DMS153 treated with DMSO at 0.1 percent for 48 hours (cell line): ENCODE results near the gene DNAH3.
"Not testable (repeated sequence)": the region's sequence is repeated elsewhere in the genome, so short reads cannot be mapped to it uniquely, and the experiment has no call there.

Source experiments
- DNase-seq: peaks from one replicate; lab custom pipeline; 2025; ENCODE audit not compliant: unreplicated experiment; lab: John Stamatoyannopoulos, UW

The DNAH3 gene

DNA sequence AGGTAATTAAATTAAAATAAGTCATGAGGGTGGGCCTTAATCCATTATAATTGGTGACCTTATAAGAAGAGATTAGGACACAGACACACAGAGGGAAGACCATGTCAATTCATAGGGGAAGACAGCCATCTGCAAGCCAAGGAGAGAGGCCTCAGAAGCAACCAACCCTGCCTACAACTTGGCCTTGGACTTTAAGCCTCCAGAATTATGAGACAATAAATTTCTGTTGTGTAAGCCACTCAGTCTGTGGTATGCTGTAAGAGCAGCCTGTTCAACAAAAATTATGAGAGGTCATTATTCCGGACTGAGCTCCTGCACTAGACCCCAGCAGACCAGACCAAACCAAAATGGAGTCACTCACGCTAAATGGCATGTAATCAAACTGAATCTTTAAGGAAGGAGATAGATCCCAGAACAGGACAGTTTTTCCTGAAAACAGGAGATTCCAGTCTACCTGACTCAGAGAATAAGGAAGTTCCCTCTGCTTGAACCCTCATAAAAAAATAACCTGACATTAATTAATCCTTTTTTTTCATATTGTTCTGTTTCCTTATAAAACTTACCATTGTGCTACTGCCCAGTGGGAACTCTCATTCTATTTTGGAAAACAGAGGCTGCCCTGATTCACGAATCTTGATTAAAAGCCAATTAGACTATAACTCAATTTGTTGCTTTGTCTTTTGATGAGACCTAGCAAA, 74.3 kb downstream of the DNAH3 start:
- DNase-seq: no peak

DNA sequence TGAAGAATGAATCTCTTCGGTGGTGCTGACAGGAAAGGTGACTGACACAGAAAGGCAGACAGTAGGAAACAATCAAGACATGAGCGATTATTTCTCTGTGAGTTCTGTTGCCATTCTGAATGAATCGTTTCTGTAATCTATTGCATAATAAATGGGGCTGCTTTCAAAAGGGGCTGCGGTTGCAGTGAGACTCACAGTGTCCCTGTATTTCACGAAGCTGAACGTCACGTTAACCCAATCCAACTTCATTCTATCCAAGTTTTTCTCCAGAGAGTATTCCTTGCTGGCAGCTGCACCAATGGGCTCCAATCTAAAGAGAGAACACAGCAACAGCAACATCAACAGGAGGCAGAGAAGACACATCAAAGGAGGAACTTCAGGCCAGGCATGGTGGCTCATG, 75.4 kb downstream of the DNAH3 start:
- no peak for DNase-seq

DNA sequence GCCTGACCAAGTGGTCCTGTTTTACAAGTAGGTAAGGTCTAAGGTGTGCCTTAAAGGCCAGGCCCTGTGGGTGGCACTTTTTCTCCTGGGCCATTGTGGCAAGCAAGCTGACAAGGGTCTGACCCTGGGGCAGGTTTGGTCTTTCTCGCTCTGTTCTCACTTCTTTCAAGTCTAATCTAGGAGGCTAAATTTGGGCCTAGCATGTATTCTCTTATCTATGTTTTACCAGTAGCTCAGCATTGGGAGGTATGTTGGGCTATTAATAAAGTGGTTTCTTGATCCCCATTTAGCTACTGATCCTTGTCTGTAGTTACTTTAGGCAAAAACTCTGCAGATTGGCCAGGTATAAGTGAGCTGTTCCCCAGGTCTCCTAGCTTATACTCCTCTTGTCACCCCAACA, 77.7 kb downstream of the DNAH3 start:
- no peak for DNase-seq

DNA sequence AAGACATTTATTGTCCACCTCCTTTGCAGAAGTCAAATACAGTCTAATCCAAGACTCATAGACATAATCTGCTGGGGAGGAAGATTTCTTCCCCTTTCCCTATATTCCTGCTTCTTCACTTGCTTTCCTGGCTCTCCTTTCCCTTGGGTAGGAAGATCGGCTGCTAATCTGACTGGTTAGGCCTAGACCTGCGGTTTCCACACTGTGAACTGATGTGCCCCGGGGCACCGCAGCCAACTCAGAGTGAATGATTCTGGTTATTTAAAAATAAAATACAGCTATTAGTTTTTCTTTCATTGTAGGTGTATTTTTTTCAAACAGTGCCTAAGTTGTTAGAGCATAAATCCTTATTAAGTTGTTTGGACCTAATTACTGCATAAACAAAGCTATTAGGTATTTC, 78.9 kb downstream of the DNAH3 start:
- DNase-seq: no peak

DNA sequence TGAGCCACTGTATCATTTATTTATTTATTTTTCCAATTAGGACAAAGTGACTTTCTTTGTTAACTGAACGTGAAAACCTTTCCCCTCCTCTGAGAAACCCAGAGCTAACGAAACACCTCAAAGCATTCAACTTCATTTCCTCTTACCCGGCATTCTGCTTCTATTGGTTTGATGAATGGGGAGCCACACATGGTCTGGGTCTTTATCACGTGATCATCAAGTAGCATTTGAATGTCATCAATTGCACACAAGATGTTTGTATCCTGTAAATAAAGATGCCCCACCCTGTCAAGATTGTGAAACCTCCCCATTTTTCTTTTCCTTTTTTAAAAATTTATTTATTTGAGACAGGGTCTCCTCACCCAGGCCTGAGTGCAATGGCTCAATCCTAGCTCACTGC, 80.1 kb downstream of the DNAH3 start:
- DNase-seq: no peak

DNA sequence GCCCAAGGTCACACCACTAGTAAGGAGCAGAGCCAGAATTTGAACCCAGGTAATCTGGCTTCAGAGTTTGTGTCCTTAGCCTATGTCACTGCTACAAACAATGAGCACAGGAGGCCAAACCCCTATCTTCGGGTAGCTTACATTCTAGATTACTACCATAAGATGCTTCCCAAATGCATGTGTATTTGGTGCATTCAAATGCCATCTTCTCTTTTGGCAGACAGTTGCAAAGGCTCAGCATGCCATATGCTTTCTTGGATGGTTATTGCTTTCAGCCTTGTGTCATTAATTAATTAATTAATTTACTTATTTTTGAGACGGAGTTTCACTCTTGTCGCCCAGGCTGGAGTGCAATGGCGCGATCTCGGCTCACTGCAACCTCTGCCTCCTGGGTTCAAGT, 80.7 kb downstream of the DNAH3 start:
- DNase-seq: no peak

DNA sequence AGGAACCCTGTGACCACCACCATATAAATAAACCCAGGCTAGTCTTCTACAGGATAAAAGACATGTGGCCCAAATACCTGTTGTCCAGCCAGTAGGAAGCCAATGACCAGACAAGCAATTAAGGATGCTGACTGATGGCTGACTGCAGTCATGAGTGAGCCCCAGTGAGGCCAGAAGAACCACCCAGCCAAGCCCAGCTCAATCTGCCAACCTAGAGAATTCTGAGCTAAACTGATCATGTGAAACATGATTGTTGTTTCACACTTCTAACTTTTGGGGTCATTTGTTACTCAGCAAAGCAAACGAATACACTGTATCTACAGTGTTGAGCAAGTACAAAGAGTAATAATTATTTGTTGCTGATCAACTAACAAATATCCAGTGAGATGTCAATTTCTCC, 86.4 kb downstream of the DNAH3 start:
- DNase-seq: no peak

DNA sequence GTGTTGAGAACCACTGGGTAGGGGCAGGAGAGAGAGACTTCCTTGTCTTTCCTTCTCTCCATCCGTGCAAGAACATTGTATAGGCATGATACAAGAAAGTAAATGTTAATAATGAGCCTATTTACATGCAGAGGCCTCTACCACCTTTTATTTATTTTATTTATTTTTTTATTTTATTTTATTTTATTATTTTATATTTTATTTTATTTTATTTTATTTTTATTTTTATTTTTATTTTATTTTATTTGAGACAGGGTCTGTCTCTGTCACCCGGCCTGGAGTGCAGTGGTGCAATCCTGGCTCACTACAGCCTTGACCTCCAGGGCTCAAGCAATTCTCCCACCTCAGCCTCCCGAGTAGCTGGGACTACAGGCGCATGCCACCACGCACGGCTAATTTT, 87.3 kb downstream of the DNAH3 start:
- DNase-seq: not testable (repeated sequence)

DNA sequence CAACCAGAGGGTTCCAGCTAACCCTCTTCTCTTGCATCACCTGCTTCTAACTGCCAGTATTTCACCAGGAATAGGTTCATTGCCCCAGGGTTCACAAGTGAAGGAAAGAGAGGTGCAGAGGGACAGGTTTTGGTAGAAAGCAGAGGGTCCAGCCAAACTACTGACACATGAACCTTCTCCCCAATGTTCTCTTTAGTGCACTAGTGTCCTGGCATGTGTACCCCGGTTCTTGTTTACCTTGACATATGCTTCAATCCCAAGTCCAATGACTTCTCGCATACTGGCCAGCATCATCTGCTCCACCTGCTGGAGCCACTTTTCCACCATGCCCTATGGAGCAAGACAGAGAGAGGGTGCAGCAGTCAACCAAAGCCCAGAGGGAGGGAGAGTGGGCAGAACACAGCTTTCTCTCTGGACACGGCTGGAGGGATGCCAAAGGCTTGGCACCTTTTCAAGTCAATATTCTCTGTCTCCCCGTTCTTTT, 90.6 kb downstream of the DNAH3 start:
- DNase-seq: no peak

DNA sequence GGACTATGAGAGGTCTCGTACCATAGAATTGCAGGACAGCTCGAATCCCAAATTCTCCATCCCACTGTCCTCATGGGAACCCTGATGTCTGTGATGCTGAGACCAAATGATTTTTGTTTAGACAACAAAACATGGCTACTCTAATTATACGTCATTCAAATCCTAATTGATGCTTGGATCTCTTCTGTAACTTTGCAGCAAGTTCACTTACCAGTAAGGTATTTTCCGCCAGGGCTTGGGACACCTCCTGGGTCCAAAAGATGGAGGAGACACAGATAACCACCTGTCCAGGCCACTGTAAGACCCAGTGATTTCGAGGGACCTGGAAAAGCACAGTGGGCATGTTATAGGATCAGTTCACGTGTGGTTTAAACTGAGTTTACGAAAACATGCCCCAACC, 92.8 kb downstream of the DNAH3 start:
- no peak for DNase-seq

DNA sequence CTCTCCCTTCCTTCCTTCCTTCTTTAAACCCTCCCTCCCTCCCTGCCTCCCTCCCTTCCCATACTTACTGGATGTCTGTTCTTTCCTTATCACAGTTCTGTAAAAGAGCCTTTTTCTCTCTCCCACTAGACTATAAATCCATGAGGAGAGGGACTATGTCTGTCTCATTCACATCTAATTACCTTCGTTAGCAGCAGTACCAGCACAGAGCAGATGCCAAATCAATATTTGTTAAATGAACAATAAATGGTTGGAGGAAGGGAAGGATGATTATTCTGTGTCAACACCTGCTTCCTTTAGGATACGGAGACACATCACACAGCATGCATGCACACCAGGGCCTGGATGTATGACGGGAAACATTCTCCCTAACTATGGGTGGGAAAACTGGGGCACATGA, 94.2 kb downstream of the DNAH3 start:
- DNase-seq: peak; percentile 54

DNA sequence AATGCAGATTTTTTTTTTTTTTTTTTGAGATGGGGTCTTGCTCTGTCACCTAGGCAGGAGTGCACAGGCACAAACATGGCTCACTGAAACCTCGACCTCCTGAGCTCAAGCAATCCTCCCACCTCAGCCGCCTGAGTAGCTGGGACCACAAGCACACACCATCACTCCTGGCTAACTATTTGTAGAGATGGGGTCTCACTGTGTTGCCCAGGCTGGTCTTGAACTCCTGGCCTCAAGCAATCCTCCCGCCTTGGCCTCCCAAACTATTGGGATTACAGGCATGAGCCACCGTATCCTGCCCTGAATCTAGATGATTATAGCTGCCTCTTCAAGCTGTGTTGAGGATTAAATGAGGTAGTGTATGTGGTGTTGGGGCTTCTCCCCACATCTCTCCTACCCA, 94.9 kb downstream of the DNAH3 start:
- not testable (repeated sequence) for DNase-seq

DNA sequence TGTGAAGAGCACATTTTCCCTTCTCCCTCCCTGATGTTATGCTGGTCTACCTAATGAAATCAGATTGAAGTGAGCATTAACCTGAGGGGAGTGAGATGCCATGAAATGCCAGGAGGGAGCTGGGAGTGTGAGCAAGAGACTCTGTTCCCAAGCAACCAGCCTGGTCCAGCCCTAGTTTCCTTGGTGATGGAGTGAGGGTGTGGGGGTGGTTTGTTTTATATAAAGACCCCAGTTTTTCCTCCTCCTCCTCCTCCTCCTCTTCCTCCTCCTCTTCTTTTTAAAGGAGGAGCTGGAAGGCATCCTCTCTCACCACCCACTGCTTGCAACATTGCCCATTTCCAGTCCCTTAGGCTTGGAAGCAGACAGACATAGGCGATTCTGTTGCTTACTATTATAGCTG, 97.1 kb downstream of the DNAH3 start:
- no peak for DNase-seq

DNA sequence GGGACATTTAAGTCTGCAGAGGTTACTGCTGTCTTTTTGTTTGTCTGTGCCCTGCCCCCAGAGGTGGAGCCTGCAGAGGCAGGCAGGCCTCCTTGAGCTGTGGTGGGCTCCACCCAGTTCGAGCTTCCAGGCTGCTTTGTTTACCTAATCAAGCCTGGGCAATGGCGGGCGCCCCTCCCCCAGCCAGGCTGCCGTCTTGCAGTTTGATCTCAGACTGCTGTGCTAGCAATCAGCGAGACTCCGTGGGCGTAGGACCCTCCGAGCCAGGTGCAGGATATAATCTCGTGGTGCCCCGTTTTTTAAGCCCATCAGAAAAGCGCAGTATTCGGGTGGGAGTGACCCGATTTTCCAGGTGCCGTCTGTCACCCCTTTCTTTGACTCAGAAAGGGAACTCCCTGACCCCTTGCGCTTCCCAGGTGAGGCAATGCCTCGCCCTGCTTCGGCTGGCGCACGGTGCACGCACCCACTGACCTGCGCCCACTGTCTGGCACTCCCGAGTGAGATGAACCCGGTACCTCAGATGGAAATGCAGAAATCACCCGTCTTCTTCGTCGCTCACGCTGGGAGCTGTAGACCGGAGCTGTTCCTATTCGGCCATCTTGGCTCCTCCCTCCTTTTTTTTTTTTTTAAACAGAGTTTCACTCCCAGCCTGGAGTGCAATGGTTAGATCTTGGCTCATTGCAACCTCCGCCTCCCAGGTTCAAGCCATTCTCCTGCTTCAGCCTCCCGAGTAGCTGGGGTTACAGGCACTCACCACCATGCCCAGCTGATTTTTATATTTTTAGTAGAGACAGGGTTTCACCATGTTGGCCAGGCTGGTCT, 102.3 kb downstream of the DNAH3 start:
- DNase-seq: not testable (repeated sequence)

DNA sequence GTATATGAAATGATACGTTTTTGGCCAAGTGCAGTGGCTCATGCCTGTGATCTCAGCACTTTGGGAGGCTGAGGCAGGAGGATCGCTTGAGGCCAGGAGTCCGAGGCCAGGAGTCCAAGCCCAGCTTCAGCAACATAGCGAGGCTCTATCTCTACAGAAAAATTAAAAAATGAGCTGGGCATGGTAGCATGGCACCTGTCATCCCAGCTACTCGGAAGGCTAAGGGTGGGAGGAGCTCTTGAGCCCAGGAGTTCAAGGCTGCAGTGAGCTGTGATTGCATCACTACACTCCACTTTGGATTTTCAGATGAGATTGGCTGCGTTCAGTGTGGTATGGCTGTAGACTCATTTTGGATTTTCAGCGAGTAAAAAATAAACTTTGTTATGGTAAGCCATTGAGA, 112.4 kb downstream of the DNAH3 start:
- DNase-seq: no peak

DNA sequence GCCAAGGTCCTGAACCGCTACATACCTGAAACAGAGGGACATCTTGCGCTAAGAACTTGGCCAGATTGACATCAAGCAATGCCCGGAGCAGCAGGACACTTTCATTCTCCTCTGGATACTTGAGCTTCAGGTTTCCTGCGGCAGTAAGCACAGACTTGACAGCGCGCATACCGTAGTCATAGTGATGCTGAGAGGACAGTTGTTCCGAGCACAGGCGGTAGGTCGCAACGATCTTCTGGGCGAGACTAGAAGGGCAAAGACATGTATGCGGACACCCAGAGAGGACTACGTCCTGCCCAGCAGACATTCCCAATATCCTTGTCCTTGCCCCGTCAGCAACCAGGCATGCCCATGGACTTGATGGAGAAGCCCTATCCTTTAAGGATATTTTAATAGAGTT, 112.9 kb downstream of the DNAH3 start:
- no peak for DNase-seq

DNA sequence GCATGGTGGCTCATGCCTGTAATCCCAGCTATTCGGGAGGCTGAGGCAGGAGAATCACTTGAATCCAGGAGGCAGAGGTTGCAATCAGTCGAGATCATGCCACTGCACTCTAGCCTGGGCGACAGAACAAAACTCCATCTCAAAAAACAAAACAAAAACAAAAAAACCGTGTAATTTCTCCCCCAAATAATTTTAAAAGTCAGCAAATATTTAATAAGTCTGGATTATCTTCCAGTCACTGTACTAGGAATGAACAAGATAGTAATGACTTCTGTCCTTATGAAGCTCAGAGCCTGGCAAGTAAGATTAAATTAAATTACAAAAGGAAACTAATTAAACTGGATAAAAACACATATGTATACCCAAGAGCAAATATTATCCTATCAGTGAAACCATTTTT, 113.5 kb downstream of the DNAH3 start:
- no peak for DNase-seq

DNA sequence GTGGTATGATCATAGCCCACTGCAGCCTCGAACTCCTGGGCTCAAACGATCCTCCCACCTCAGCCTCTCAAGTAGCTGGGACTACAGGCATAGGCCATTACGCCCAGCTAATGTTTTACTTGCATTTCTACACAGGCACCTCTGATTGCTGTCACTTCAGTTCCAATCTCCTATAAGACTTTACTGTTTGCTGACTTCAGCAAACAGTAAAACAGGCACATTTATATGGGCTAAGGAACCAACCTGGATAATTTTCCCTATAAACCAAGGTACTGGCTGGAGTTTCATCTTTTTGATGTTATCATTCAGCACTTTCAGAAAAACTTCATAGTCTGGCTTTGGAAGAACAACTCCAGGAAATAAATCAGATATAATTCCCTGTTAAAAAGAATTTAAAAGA, 114.2 kb downstream of the DNAH3 start:
- DNase-seq: no peak

DNA sequence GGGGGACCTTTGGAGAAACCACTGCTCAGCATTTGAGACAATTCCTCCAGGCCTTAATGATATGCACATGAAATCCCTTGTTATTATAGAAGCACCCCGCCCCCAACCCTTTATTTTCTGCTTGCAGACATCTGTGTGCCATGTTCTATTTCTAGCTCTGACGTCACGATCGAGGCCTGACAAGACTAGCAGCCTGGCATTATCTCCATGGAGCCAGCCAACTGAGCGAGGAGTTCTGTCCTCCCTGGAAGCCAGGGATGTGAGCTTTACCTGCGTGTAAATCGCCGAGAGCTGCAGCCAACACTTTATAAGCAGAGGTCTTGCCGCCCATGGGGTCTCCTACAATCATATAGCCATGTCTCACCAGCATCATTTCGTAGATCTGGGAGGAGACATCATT, 116.9 kb downstream of the DNAH3 start:
- no peak for DNase-seq

DNA sequence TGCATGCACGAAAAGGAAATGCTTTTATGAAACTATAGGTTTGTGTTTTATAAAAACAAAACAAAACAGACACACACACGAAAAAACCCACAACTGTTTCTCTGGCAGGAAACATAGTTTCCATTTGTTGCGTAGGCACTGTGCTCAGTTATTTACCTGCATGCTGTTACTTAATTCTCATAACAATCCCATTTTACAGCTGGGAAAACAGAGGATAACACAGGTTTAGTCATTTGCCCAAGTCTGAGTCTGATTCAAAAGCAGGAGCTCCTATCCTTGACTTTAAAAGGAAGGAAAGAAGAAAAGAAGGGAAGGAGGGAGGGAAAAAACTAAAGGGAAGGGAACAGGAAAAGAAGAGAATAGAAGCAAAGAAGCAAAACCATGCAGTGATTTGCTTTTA, 117.4 kb downstream of the DNAH3 start:
- no peak for DNase-seq

DNA sequence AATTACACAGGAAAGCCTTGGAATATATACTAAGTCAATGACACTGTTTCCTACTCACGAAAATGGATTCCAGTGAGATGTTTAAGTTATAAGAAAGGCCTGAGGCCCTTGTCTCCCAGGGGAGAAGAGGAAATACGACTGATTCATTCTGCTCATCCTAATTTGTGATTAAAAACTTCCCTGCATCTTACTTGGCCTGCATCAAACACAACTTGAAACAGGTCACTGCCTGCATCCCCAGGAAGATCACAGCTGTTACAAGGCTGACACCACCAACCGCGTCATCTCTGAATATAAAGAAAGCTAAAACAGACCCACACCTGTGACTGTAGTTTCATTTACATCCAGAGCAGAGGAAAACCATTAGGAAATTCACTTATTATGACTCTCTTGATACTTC, 121.9 kb downstream of the DNAH3 start:
- no peak for DNase-seq

DNA sequence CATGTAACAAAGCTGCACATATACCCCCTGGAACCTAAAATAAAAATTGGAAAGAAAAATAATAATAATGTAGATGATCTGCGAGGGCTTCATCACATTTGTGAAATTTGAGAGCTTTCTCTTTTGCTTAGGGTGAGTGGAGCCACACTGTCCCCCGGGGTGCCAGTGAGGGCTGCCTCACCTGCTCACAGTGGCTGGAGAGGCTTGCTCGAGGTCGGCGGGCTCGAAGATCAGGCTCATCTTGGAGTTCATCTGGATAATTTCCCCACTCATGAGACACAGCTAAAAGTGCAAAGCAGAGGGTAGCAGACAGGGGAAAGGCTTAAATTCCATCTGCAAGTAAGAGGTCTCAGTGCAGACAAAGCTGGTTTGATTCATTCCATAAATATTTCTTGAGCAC, 123.8 kb downstream of the DNAH3 start:
- DNase-seq: no peak
